AG10803 (cell line): Measurements from ENCODE around the gene UBE2J2.
"Not testable (repeated sequence)": the region's sequence is repeated elsewhere in the genome, so short reads cannot be mapped to it uniquely, and the experiment has no call there.

Experiments
- DNase-seq: peaks from one replicate; pipeline ENCODE4 v3.0.0; 2010; ENCODE audit warnings: low read depth
- H3K4me3 ChIP-seq: 2 replicates; pipeline ENCODE4 v1.5.1; 2011; ENCODE audit warnings: mild to moderate bottlenecking, low read length, control low read depth
- CTCF ChIP-seq: conservative IDR thresholded peaks from 2 replicates; pipeline ENCODE4 v1.5.1; 2011; ENCODE audit warnings: mild to moderate bottlenecking, low read length, control low read depth, inconsistent platforms

UBE2J2 gene

GRCh38 chr1:1253972-1254666, 19.5 kb downstream of the UBE2J2 start:
- TF ChIP-seq CTCF: no peak
- DNase-seq: no peak
- no peak overlapping the region for H3K4me3 ChIP-seq

GRCh38 chr1:1253314-1253713, 20.3 kb downstream of the UBE2J2 start:
- no peak for TF ChIP-seq CTCF
- H3K4me3 ChIP-seq: no peak overlapping the region
- no peak for DNase-seq

GRCh38 chr1:1250786-1251284, 22.8 kb downstream of the UBE2J2 start:
- H3K4me3 ChIP-seq: no peak overlapping the region
- TF ChIP-seq CTCF: no peak
- no peak for DNase-seq

GRCh38 chr1:1248009-1248913, 25.4 kb downstream of the UBE2J2 start:
- not testable (repeated sequence) for H3K4me3 ChIP-seq, DNase-seq

- H3K4me3 ChIP-seq: no peak overlapping the region
- no peak for TF ChIP-seq CTCF
- no peak for DNase-seq
Observed at GRCh38 chr1:1247341-1247913, 26.2 kb downstream of the UBE2J2 start.

GRCh38 chr1:1246577-1247340, 26.9 kb downstream of the UBE2J2 start, which contains the start of gene C1QTNF12:
Gene C1QTNF12 (minus strand): TSS chr1:1246722. CDS start chr1:1246690, 32 bp downstream.
- H3K4me3 ChIP-seq: no peak within 1 kb of the TSS
- no peak for DNase-seq
- TF ChIP-seq CTCF: no peak
